GM18517 (cell line): ENCODE measurements around the gene NEU3.

Experiments
- ATAC-seq: cut with Tn5 transposase; IDR thresholded peaks from one replicate; pipeline ENCODE4 v1.9.1; 2021; ENCODE audit warnings: mild to moderate bottlenecking, moderate library complexity; ENCODE audit not compliant: unreplicated experiment

NEU3 gene

GRCh38 chr11:75055511-75055910 lies 66.8 kb downstream of the NEU3 start:
- ATAC-seq: no peak

- ATAC-seq: no peak
Measured at GRCh38 chr11:75056814-75057213, 68.1 kb downstream of the NEU3 start.

DNA sequence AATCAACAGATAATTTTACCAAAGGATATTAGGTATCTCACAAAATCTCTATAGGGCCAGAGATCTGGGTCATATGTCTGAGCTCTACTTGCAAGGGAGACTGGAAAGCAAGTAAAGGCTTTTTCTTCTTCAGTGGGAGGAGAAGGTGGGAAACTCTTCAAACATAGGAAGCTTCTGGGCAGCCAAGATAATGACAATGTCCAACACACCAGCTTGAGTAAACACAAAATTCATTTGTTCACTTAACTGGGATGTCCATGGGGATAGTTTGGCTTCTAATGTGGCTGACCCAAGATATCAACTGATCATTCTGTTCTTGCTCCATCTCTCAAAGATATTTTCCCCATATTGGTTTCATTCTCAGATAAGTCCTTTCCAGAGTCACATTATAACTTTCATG lies 70.6 kb downstream of the NEU3 start:
- no peak for ATAC-seq

GRCh38 chr11:75063741-75064314 lies 75.1 kb downstream of the NEU3 start:
- ATAC-seq: no peak

- no peak for ATAC-seq
Measured at GRCh38 chr11:75066061-75066460, 77.3 kb downstream of the NEU3 start.
